Sigmoid colon (tissue), 7 donors: ENCODE measurements around the gene MYO5B. TPM values are rescaled to one million over a fixed set of nuclear protein-coding genes. Genes with fewer than 3 reads are reported as not detected.

ENCODE experiments used
- DNase-seq: peaks from one replicate; pipeline ENCODE4 v3.0.0-alpha.2; 2019
- H3K27ac ChIP-seq, 4 donors: fragments of 200-600 bp; sonication (generic); one replicate each; pipeline ENCODE4 v1.5.1; 2016 to 2019; ENCODE audit warnings: mild to moderate bottlenecking in 1 of 4
- H3K27me3 ChIP-seq, 3 donors: fragments of 200-600 bp; sonication (generic); one replicate each; pipeline ENCODE4 v1.5.1; 2019; ENCODE audit warnings: mild to moderate bottlenecking in 1 of 3
- H3K36me3 ChIP-seq, 4 donors: fragments of 200-600 bp; sonication (generic); one replicate each; pipeline ENCODE4 v1.5.1; 2016 to 2019
- H3K4me1 ChIP-seq, 4 donors: fragments of 200-600 bp; sonication (generic); one replicate each; pipeline ENCODE4 v1.5.1; 2017 to 2019
- H3K4me3 ChIP-seq, 4 donors: fragments of 200-600 bp; sonication (generic); one replicate each; pipeline ENCODE4 v1.5.1; 2017 to 2019; ENCODE audit warnings: mild to moderate bottlenecking in 2 of 4, moderate library complexity in 1 of 4
- H3K9me3 ChIP-seq, 4 donors: fragments of 200-600 bp in 3 of 4; sonication (generic) in 3 of 4; one replicate each; pipeline versions ENCODE4 v1.5.1 to v1.6.1; 2013 to 2019
- CTCF ChIP-seq, 4 experiments: fragments of 450-650 bp in 3 of 4; fragments of 200-600 bp in 1 of 4; IDR thresholded peaks; one replicate each; pipeline ENCODE4 v1.5.1; 2016 to 2019; ENCODE audit warnings: antibody characterized with exemption in 4 of 4, mild to moderate bottlenecking in 3 of 4, moderate library complexity in 2 of 4
- EP300 ChIP-seq, 4 donors: sonication (generic); formaldehyde crosslinking; IDR thresholded peaks; one replicate each; pipeline ENCODE4 v1.6.1; 2017; ENCODE audit warnings: antibody characterized with exemption in 4 of 4
- POLR2A ChIP-seq, 2 donors: fragments of 450-650 bp; IDR thresholded peaks; one replicate each; pipeline ENCODE4 v1.6.1; 2016; ENCODE audit warnings: antibody characterized with exemption in 2 of 2, mild to moderate bottlenecking in 2 of 2, moderate library complexity in 2 of 2
- POLR2AphosphoS5 ChIP-seq, 4 donors: sonication (generic); formaldehyde crosslinking; IDR thresholded peaks; one replicate each; pipeline ENCODE4 v1.6.1; 2017; ENCODE audit warnings: antibody characterized with exemption in 4 of 4
- WGBS, 2 donors: extraction: QIAGEN DNeasy Blood & Tissue Kit; methylation state at CpG; one replicate each; pipeline ENCODE4 v1.1.7; 2013; 5-methylcytosine and 5-hydroxymethylcytosine counted together
- intact Hi-C: fragments of 100-400 bp; cut with DNase I; formaldehyde crosslinking; loops from one replicate; pipeline ENCODE4 v1.15.1; 2023
- polyA plus RNA-seq, 3 donors: library from polyadenylated mRNA; stranded (reverse); fragments of 200-250 nt; gene quantifications; one replicate each; pipeline ENCODE4 v1.2.3, GENCODE V29; 2013
- total RNA-seq, 4 donors: library from RNA; depleted of rRNA; stranded (reverse); fragments of >200 nt; gene quantifications; one replicate each; pipeline ENCODE4 v1.1.0, GENCODE V29; 2016
- donor health status: healthy with polysubstance abuse.
- donor health status: Bipolar disorder and iron deficiency.
- donor health status: healthy.

The MYO5B gene
- total and polyA plus RNA-seq, 7 donors, result 0.14 to 80.7 (median 3.0) TPM

- Histone ChIP-seq H3K27me3 (no peaks in the 10 kb centered on the region), H3K4me3 (no peak overlapping the region), H3K4me1 (no peaks in the 10 kb centered on the region), H3K36me3 (no peaks in the 10 kb centered on the region), H3K27ac (no peak overlapping the region), H3K9me3 (no peaks in the 10 kb centered on the region)
- intact Hi-C loops, result no loop called here
- TF ChIP-seq EP300 (IDR thresholded peaks at IDR 0.05) (no peak), POLR2A (IDR thresholded peaks at IDR 0.05) (no peak)
- 55 to 84% methylated on average over 5 of the region's 5 CpGs for WGBS, 2 donors
- no peak for DNase-seq
Observed at GRCh38 chr18:50038448-50038847, 156.5 kb downstream of the MYO5B start.

- intact Hi-C loops, result no loop called here
- H3K4me3 ChIP-seq, result no peak overlapping the region
- TF ChIP-seq CTCF (IDR thresholded peaks at IDR 0.05) (no peak), POLR2A (IDR thresholded peaks at IDR 0.05) (no peak), POLR2AphosphoS5 (IDR thresholded peaks at IDR 0.05) (no peak), EP300 (IDR thresholded peaks at IDR 0.05) (no peak)
- no peaks in the 10 kb centered on the region for H3K4me1 ChIP-seq
- H3K27ac ChIP-seq, result no peak overlapping the region
- H3K27me3 ChIP-seq, result no peaks in the 10 kb centered on the region
- no peak for DNase-seq
- no peaks in the 10 kb centered on the region for H3K36me3 ChIP-seq
- H3K9me3 ChIP-seq, result no peaks in the 10 kb centered on the region
Observed at GRCh38 chr18:50034029-50034428, 160.9 kb downstream of the MYO5B start.

- H3K4me1 ChIP-seq, result no peaks in the 10 kb centered on the region
- intact Hi-C loops, result no loop called here
- no peak overlapping the region for H3K4me3 ChIP-seq
- DNase-seq, result no peak
- H3K27me3 ChIP-seq, result no peaks in the 10 kb centered on the region
- 73 to 79% methylated on average over 6 of the region's 6 CpGs for WGBS, 2 donors
- no peaks in the 10 kb centered on the region for H3K9me3 ChIP-seq
- TF ChIP-seq POLR2A (IDR thresholded peaks at IDR 0.05), result no peak
- TF ChIP-seq CTCF (IDR thresholded peaks at IDR 0.05), result no peak
- no peak for TF ChIP-seq POLR2AphosphoS5 (IDR thresholded peaks at IDR 0.05)
- no peak for TF ChIP-seq EP300 (IDR thresholded peaks at IDR 0.05)
- H3K36me3 ChIP-seq, result no peaks in the 10 kb centered on the region
- H3K27ac ChIP-seq, result no peak overlapping the region
Observed at GRCh38 chr18:50033004-50033403, 161.9 kb downstream of the MYO5B start.

- no peak overlapping the region for H3K4me3 ChIP-seq
- intact Hi-C loops, result no loop called here
- WGBS, 2 donors, result 76 to 85% methylated on average over 4 of the region's 4 CpGs
Observed at GRCh38 chr18:50030146-50030545, 164.8 kb downstream of the MYO5B start.

GRCh38 chr18:50027996-50028395, 167.0 kb downstream of the MYO5B start:
- no peak for DNase-seq
- no peaks in the 10 kb centered on the region for H3K27me3 ChIP-seq
- TF ChIP-seq POLR2AphosphoS5 (IDR thresholded peaks at IDR 0.05), result no peak
- no peak for TF ChIP-seq POLR2A (IDR thresholded peaks at IDR 0.05)
- no peak for TF ChIP-seq CTCF (IDR thresholded peaks at IDR 0.05)
- no peak for TF ChIP-seq EP300 (IDR thresholded peaks at IDR 0.05)
- no peaks in the 10 kb centered on the region for H3K4me1 ChIP-seq
- intact Hi-C loops, result no loop called here
- WGBS, 2 donors, result 76 to 90% methylated on average over 2 of the region's 2 CpGs
- no peaks in the 10 kb centered on the region for H3K36me3 ChIP-seq
- no peaks in the 10 kb centered on the region for H3K9me3 ChIP-seq
- no peak overlapping the region for H3K4me3 ChIP-seq
- no peak overlapping the region for H3K27ac ChIP-seq

More at GRCh38 chr18:50030146-50030545, 164.8 kb downstream of the MYO5B start:
- no peaks in the 10 kb centered on the region for H3K4me1 ChIP-seq
- no peaks in the 10 kb centered on the region for H3K9me3 ChIP-seq
- no peak overlapping the region for H3K27ac ChIP-seq
- H3K36me3 ChIP-seq, result no peaks in the 10 kb centered on the region
- no peak for DNase-seq
- TF ChIP-seq EP300 (IDR thresholded peaks at IDR 0.05), result no peak
- H3K27me3 ChIP-seq, result no peaks in the 10 kb centered on the region

GRCh38 chr18:50024466-50024865, 170.5 kb downstream of the MYO5B start:
- Histone ChIP-seq H3K27ac (no peak overlapping the region), H3K9me3 (no peaks in the 10 kb centered on the region), H3K4me1 (no peaks in the 10 kb centered on the region), H3K36me3 (no peaks in the 10 kb centered on the region), H3K27me3 (no peaks in the 10 kb centered on the region), H3K4me3 (no peak overlapping the region)
- intact Hi-C loops, result no loop called here
- 64 to 81% methylated on average over 3 of the region's 3 CpGs for WGBS, 2 donors
- TF ChIP-seq CTCF (IDR thresholded peaks at IDR 0.05) (no peak), EP300 (IDR thresholded peaks at IDR 0.05) (no peak), POLR2A (IDR thresholded peaks at IDR 0.05) (no peak), POLR2AphosphoS5 (IDR thresholded peaks at IDR 0.05) (no peak)
- no peak for DNase-seq
